Mesenchymal stem cell (in vitro differentiated cells and primary cell): ENCODE results near the gene NCK1.
"Not testable (repeated sequence)": the region's sequence is repeated elsewhere in the genome, so short reads cannot be mapped to it uniquely, and the experiment has no call there.

Source experiments
- DNase-seq: peaks from one replicate; pipeline ENCODE4 v3.0.0-alpha.2; 2013
- H2AFZ ChIP-seq: one replicate; pipeline ENCODE4 v1.6.1; 2013; ENCODE audit warnings: low read depth, mild to moderate bottlenecking, control low read depth, inconsistent platforms, low read length, moderate library complexity
- H2AK5ac ChIP-seq: 2 replicates; pipeline ENCODE4 v1.6.1; 2013; ENCODE audit warnings: low read length, moderate library complexity, mild to moderate bottlenecking, inconsistent platforms; ENCODE audit not compliant: severe bottlenecking
- H2BK120ac ChIP-seq: one replicate; pipeline ENCODE4 v1.6.1; 2013; ENCODE audit warnings: low read depth, mild to moderate bottlenecking, inconsistent platforms, low read length, moderate library complexity
- H2BK12ac ChIP-seq, 2 experiments: one replicate each; pipeline ENCODE4 v1.6.1; 2013; ENCODE audit warnings: inconsistent platforms in 2 of 2, low read length in 2 of 2, mild to moderate bottlenecking in 2 of 2, moderate library complexity in 2 of 2, control low read depth in 1 of 2
- H2BK15ac ChIP-seq: one replicate; pipeline ENCODE4 v1.6.1; 2013; ENCODE audit warnings: mild to moderate bottlenecking, low read depth, inconsistent platforms; ENCODE audit not compliant: poor library complexity, severe bottlenecking
- H2BK5ac ChIP-seq: 2 replicates; pipeline ENCODE4 v1.6.1; 2013; ENCODE audit warnings: low read depth, mild to moderate bottlenecking, low read length, control low read depth, inconsistent platforms; ENCODE audit not compliant: poor library complexity, severe bottlenecking
- H3K14ac ChIP-seq, 2 experiments: one replicate each; pipeline ENCODE4 v1.6.1; 2013; ENCODE audit warnings: inconsistent platforms in 2 of 2, low read length in 2 of 2, control low read depth in 1 of 2, mild to moderate bottlenecking in 1 of 2, moderate library complexity in 1 of 2
- H3K18ac ChIP-seq, 2 experiments: one replicate each; pipeline ENCODE4 v1.6.1; 2013; ENCODE audit warnings: inconsistent platforms in 2 of 2, low read length in 2 of 2, control low read depth in 1 of 2, low read depth in 1 of 2, mild to moderate bottlenecking in 1 of 2
- H3K23ac ChIP-seq, 2 experiments: one replicate each; pipeline ENCODE4 v1.6.1; 2013; ENCODE audit warnings: inconsistent platforms in 2 of 2, low read length in 2 of 2, mild to moderate bottlenecking in 2 of 2, moderate library complexity in 2 of 2, control low read depth in 1 of 2
- H3K27ac ChIP-seq: 2 replicates; pipeline ENCODE4 v1.5.1; 2013; ENCODE audit warnings: mild to moderate bottlenecking, moderate library complexity, low read length, control low read depth, inconsistent platforms; ENCODE audit not compliant: poor library complexity, severe bottlenecking
- H3K27me3 ChIP-seq, 2 experiments: 2 replicates each; pipeline versions ENCODE4 v1.6.1 to v1.7.0; 2013; ENCODE audit warnings: low read length in 2 of 2, mild to moderate bottlenecking in 2 of 2, moderate library complexity in 2 of 2, control low read depth in 1 of 2, inconsistent platforms in 1 of 2; ENCODE audit not compliant: control insufficient read depth in 1 of 2, insufficient read depth in 1 of 2
- H3K36me3 ChIP-seq, 2 experiments: 2 replicates each; pipeline versions ENCODE4 v1.6.1 to v1.7.0; 2013; ENCODE audit warnings: low read length in 2 of 2, control low read depth in 1 of 2, inconsistent platforms in 1 of 2, low read depth in 1 of 2, mild to moderate bottlenecking in 1 of 2; ENCODE audit not compliant: insufficient read depth in 2 of 2, control insufficient read depth in 1 of 2
- H3K4ac ChIP-seq, 2 experiments: one replicate each; pipeline ENCODE4 v1.6.1; 2013; ENCODE audit warnings: inconsistent platforms in 2 of 2, low read length in 2 of 2, mild to moderate bottlenecking in 2 of 2, moderate library complexity in 2 of 2, control low read depth in 1 of 2, low read depth in 1 of 2
- H3K4me1 ChIP-seq: 2 replicates; pipeline ENCODE4 v1.6.1; 2013; ENCODE audit warnings: low read depth, low read length, control low read depth; ENCODE audit not compliant: control insufficient read depth, insufficient read depth
- H3K4me2 ChIP-seq: 2 replicates; pipeline ENCODE4 v1.6.1; 2013; ENCODE audit warnings: low read length, mild to moderate bottlenecking, inconsistent platforms; ENCODE audit not compliant: poor library complexity, severe bottlenecking
- H3K4me3 ChIP-seq, 2 experiments: 2 replicates each; pipeline versions ENCODE4 v1.5.1 to v1.7.0; 2013; ENCODE audit warnings: low read length in 2 of 2, mild to moderate bottlenecking in 2 of 2, control low read depth in 1 of 2, low read depth in 1 of 2; ENCODE audit not compliant: insufficient read depth in 1 of 2
- H3K79me1 ChIP-seq: replicated peaks from 2 replicates; pipeline ENCODE4 v1.6.1; 2013; ENCODE audit warnings: mild to moderate bottlenecking, control low read depth, low read length, inconsistent platforms; ENCODE audit not compliant: poor library complexity, severe bottlenecking
- H3K9ac ChIP-seq: 2 replicates; pipeline ENCODE4 v1.7.0; 2013; ENCODE audit warnings: mild to moderate bottlenecking, low read length, moderate library complexity
- H3K9me3 ChIP-seq: 2 replicates; pipeline ENCODE4 v1.7.0; 2013; ENCODE audit warnings: mild to moderate bottlenecking, low read length; ENCODE audit not compliant: control insufficient read depth
- H4K8ac ChIP-seq: one replicate; pipeline ENCODE4 v1.6.1; 2013; ENCODE audit warnings: inconsistent platforms, mild to moderate bottlenecking, low read length, moderate library complexity
- H4K91ac ChIP-seq: one replicate; pipeline ENCODE4 v1.6.1; 2013; ENCODE audit warnings: mild to moderate bottlenecking, low read length, inconsistent platforms
- WGBS: methylation state at CpG from one replicate; pipeline ENCODE4 v1.1.7; 2013; ENCODE audit warnings: mixed read lengths; 5-methylcytosine and 5-hydroxymethylcytosine counted together

NCK1 gene

DNA sequence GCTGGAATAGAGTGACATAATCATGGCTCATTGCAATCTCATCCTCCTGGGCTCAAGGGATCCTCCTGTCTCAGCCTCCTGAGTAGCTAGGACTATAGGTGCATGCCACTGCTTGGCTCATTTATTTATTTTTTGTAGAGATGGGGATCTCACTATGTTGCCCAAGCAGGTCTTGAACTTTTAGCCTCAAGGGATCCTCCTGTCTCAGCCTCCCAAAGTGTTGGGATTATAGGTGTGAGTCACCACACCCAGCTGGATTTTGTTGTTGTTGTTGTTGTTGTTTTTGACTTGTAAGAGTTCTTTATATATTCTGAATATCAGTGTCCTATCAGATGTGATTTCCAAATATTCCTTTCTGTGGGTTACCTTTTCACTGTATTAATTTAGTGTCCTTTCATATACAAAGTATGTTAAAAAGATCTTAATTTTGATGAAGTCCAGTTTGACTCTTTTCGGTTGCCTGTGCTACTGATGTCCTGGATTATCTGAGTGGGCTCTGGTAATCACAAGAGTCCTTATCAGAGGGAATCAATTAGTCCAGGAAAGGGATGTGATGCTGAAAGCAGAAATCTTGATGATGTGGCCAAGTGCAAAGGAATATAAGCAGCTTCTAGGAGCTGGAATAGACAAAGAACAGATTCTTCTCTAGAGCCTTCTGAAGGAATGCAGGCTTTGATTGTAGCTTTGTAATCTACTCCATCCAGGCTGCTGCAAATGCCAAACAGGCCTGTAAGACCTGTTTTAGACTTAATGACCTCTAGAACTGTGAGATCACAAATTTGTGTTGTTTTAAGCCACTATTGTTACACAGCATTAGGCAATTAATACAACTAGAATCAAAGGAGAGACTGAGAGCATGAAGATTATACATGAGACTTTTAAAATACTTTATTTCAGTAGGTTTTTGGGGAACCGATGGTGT lies 30.2 kb downstream of the NCK1 start:
- Histone ChIP-seq H3K23ac (no peak overlapping the region), H3K4me2 (no peak overlapping the region), H3K27me3 (no peaks in the 10 kb centered on the region), H3K9me3 (peaks cover 18% of the 10 kb centered on the region), H2AFZ (no peak overlapping the region), H3K18ac (no peak overlapping the region), H2AK5ac (no peak overlapping the region), H4K91ac (no peak overlapping the region), H3K27ac (no peak overlapping the region), H2BK120ac (no peak overlapping the region), H2BK15ac (no peak overlapping the region), H3K4me3 (no peak overlapping the region), H3K14ac (no peak overlapping the region), H3K9ac (no peak overlapping the region), H3K4me1 (no peaks in the 10 kb centered on the region), H4K8ac (no peak overlapping the region), H3K4ac (no peak overlapping the region), H3K36me3 (peaks cover 13 to 17% of the 10 kb centered on the region in 2 experiments), H3K79me1 (peaks cover 10% of the 10 kb centered on the region), H2BK5ac (no peak overlapping the region), H2BK12ac (no peak overlapping the region)
- 0% methylated on average over 1 of the region's 2 CpGs for WGBS
- no peak for DNase-seq

DNA sequence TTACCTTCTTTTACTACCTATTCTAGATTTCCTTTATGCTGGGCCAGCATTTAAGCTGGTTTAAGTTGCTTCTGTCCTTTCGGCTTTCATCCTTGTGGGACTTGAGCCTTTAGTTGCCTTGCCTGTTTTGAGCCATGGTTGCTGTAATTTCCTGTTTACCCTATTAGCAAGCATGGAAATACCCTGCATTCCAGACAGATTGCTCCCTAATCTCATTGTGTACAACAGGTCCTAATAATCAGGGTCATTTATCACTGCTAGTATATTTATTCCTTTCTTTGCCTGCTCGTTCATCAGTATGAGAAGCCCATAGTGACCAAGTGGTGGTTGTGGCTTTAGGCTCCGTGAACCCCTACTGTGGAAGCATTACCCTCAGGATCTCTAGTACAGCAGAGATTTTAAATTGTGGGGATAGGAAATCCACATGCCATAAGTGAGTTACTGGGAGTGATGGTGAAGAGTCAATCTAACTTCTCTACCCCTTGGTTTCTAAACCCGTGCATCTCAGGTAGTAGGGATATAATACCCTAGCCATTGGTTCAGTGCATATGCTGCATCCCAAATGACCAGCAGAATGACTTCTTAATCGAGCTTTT lies 31.9 kb downstream of the NCK1 start:
- Histone ChIP-seq H3K36me3 (peaks cover 13 to 17% of the 10 kb centered on the region in 2 experiments), H4K91ac (no peak overlapping the region), H3K79me1 (peaks cover 10% of the 10 kb centered on the region), H2BK120ac (peak overlapping the region; percentile 64), H2BK12ac (peak overlapping the region in 1 of 2 experiments; percentile 59), H3K4me1 (no peaks in the 10 kb centered on the region), H3K4me3 (no peak overlapping the region), H3K23ac (no peak overlapping the region), H2BK15ac (no peak overlapping the region), H2BK5ac (no peak overlapping the region), H2AK5ac (no peak overlapping the region), H3K4ac (no peak overlapping the region), H3K18ac (peak overlapping the region in 1 of 2 experiments; percentile 66), H3K9me3 (peaks cover 18% of the 10 kb centered on the region), H3K27ac (no peak overlapping the region), H3K4me2 (no peak overlapping the region), H2AFZ (no peak overlapping the region), H3K14ac (no peak overlapping the region), H3K27me3 (no peaks in the 10 kb centered on the region), H4K8ac (no peak overlapping the region), H3K9ac (no peak overlapping the region)
- peak; percentile 96 for DNase-seq
- WGBS: 31% methylated on average over 5 of the region's 5 CpGs

DNA sequence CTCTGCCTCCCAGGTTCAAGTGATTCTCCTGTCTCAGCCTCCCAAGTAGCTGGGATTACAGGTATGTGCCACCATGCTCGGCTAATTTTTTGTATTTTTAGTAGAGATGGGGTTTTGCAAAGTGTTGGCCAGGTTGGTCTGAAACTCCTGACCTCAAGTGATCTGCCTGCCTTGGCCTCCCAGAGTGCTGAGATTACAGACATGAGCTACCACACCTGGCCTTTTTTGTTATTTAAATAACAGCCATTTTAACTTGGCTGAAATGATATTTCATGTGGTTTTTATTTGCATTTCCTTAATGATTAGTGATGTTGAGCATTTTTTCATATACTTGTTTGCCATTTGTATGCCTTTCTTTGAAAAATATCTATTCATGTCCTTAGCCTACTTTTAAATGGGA lies 35.2 kb downstream of the NCK1 start:
- not testable (repeated sequence) for H3K27ac ChIP-seq, DNase-seq, H2AFZ ChIP-seq, H2AK5ac ChIP-seq, H3K23ac ChIP-seq, H3K18ac ChIP-seq, H2BK15ac ChIP-seq, H3K4ac ChIP-seq, H3K9ac ChIP-seq, H4K8ac ChIP-seq, H3K79me1 ChIP-seq, H3K4me1 ChIP-seq, H3K4me3 ChIP-seq, H2BK5ac ChIP-seq, H2BK120ac ChIP-seq, H3K27me3 ChIP-seq, H3K9me3 ChIP-seq, H4K91ac ChIP-seq, H2BK12ac ChIP-seq, H3K4me2 ChIP-seq, H3K14ac ChIP-seq
- WGBS: no CpG with 5 or more reads among the region's 1 CpG
- peaks cover 3 to 21% of the 10 kb centered on the region in 2 experiments for H3K36me3 ChIP-seq

DNA sequence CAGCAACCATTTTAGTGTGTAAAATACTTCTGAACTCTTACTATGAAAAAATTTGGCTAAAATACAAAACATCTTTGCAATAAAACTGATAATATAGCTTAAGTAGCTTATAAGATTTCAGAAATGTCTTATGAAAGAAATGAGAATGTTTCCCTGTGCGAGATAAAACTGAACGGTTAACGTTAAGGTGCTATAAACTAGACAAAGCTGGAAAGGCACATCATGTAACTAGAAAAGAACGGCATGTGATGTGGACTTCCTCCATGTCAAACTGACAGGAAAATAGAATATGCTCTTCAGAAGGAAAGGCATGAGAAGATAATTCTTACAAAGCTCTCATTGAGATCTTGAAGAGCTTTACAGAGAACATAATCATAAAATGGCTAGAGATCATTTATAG lies 36.5 kb downstream of the NCK1 start:
- H3K27ac ChIP-seq: no peak overlapping the region
- no peak overlapping the region for H2BK120ac ChIP-seq
- no peak for DNase-seq
- no peak overlapping the region for H3K23ac ChIP-seq
- no peak overlapping the region for H3K4me2 ChIP-seq
- no peak overlapping the region for H3K4me3 ChIP-seq
- H2AFZ ChIP-seq: no peak overlapping the region
- H2BK15ac ChIP-seq: no peak overlapping the region
- H3K4ac ChIP-seq: no peak overlapping the region
- H3K18ac ChIP-seq: no peak overlapping the region
- H3K14ac ChIP-seq: no peak overlapping the region
- peaks cover 17% of the 10 kb centered on the region for H3K9me3 ChIP-seq
- H3K27me3 ChIP-seq: no peaks in the 10 kb centered on the region
- H2AK5ac ChIP-seq: no peak overlapping the region
- no peak overlapping the region for H2BK5ac ChIP-seq
- no peak overlapping the region for H2BK12ac ChIP-seq
- H3K79me1 ChIP-seq: peaks cover 4% of the 10 kb centered on the region
- 77% methylated on average over 4 of the region's 4 CpGs for WGBS
- H4K91ac ChIP-seq: no peak overlapping the region
- no peak overlapping the region for H3K9ac ChIP-seq
- H4K8ac ChIP-seq: no peak overlapping the region
- H3K36me3 ChIP-seq: peaks cover 3 to 21% of the 10 kb centered on the region in 2 experiments
- no peaks in the 10 kb centered on the region for H3K4me1 ChIP-seq
